ENCODE data around the gene CLTB.

DNA sequence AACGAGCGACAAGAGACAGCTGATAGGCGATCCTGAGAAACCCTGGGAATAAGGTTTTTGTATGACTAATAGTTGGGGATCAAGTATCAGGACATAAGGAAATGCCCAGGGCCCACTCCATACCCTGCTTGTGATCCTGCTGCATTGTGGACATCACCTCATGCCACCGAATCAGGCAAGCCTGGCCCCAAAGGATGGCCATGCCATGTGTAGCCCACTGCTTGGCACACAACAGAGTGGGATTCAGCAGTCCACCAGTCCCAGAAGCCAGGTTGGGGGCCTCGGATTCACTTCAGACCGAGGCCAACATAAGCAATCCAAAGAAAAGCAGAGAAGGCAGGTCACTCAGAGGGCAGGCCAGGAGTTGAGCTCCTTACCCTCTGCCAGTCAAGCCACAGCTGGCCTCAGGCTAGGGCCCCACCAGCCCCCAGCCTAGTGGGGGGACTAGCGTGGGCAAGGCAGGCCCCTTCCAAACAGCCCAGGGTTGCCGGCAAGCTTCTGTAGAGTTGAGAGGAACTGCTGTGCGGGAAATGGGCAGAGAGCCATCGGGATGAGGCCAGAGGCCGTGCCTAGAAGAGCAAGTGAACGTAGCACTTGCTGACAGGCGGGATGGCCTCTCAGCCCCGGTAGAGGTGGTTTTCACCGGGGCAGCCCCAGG is 33.0 kb downstream of the CLTB start:
- TF ChIP-seq CTCF (IDR thresholded peaks at IDR 0.05 in 8 of 11, conservative IDR thresholded peaks at IDR 0.05 in 3 of 11) (no peak), POLR2A (IDR thresholded peaks at IDR 0.05) (no peak)
